Right forelimb (tissue), 1 donor: ENCODE data around the gene RBMS3.
"Not testable (repeated sequence)": the region's sequence is repeated elsewhere in the genome, so short reads cannot be mapped to it uniquely, and the experiment has no call there.

Experiments
- DNase-seq: peaks from one replicate; pipeline ENCODE4 v3.0.0-alpha.2; 2018

RBMS3 gene

DNA sequence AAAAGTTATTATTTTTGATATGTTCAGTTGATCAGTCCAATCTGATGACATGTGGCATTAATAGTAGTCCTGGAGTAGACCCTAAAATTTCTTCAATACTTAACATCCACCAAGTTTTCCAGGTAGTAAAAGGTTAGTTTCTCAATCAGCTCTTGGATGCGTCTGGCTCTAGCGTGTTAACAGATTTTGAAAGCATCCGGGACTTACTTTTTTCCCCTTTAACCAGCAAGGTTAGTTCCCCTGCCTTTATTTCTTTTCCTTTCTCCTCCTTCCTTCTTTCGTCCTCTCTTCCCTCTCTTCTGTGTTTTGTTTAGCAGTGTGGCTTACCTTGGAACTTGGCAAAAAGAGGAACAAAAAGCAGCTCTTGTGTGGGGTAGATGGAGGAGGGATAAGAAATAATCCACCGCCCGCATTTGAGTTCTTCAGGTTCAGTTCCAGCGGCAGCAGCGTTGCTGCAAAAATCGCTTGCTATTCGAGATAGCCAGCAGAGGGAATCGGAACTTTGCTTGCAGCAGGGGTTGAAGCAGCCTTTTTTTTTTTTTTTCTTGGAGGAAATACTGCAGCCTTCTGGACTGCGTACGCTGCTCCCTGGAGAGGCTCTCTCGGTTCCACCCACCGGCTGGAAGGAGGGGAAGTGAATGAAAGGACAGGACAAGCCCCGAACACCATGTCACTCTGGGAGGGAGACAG, at the start of gene RBMS3:
RBMS3 (plus strand) TSS at position 668 of the 690 bp plus-strand sequence.
- DNase-seq = peak; percentile 91

DNA sequence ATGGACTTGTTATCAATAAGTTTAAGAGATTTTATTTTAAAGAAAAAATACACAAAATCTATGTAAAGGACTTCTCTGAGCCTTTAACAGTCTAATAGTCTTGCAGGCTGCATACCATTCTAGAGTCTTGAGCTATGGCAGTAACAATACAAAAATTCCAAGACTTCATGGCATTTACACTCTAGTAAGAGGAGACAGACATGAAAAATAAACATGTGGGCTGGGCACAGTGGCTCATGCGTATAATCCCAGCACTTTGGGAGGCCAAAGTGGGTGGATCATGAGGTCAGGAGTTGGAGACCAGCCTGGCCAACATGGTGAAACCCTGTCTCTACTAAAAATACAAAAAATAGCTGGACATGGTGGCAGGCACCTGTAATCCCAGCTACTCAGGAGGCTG, 47.7 kb upstream of the RBMS3 start:
- DNase-seq = not testable (repeated sequence)

DNA sequence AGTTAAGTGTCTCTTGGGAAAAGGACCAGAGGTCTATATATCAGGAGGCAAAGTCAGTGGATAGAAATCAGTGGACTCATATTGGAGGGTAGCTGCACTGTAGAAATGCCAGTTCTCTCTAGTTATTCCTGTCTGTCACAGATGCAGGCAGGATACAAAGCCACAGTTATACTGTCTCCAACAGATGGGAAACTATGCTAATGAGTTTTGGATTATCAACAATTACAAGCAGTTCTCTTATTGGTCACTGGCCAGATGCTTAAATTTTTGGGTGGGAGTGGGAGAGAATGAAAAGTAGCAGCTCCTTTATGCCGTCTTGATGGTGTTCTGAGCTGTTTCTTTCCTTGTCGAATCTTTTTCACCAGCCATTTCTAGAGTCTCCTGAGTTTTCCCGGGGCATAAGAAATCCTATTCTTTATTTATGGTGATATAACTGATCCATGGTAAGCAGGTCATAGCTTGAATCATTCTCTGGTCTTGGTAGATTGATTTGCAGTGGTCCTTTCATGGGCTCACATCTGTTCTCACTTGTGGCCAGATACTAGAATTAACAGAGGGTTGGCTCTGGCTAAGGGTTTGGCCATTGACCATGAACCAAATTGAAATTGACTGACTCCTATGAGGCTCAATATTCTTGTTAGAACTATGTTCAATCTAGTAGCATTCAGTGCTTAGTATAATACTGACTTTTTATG, 44.6 kb upstream of the RBMS3 start:
- no peak for DNase-seq

DNA sequence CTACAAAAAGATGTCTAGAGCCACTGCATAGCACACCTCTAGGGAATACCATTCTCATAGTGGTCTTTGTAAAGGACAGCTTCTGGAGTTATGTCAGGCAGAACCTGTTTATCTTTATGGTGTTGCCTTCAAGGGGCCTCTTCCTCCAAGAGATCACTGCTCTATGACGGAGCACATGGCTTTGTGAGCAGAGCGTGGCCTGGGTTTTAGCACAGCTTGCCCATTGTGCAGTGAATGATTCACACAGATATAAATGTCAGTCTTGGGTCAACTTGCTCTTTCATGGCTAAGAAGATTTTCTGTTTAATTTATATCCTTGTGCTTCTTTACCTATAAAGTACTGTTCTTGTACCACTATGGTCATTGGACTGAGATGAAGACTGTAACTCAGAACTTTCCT, 41.5 kb upstream of the RBMS3 start:
- DNase-seq = no peak

DNA sequence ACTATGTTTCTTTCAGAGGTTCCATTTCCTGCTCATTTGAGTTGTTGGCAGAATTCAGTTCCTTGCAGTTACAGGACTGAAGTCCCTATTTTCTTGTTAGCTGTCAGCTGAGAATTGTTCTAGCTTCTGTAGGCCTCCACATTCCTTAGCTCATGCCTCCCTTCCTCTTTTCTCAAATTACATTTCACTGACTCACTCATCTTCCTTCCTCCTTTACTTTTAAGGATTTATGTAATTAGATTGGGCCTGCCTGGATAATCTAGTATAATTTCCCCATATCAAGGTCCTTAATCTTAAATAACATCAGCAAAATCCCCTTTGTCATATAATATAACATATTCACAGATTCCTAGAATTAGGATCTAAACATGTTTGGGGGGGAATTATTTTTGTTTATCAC, 40.6 kb upstream of the RBMS3 start:
- DNase-seq = no peak

DNA sequence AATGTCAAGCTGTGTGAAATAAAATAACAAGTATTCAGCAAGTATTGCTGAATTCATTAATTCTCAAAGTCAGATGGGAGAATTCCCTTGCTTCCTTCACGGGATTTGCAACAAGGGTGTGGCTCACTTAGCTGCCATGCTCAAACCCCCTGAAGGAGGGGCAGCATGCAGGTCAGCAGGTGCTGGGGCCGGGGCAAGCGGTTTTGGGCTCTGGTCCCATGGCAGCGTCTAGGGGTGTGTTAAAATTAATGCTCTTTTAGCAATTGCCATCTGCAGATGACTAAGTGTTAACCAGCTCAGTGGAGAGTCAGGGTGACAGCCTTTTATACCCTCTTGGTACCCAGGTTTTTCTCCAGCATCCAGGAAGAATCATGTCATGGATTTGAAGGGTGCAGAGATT, 40.0 kb upstream of the RBMS3 start:
- DNase-seq = no peak

DNA sequence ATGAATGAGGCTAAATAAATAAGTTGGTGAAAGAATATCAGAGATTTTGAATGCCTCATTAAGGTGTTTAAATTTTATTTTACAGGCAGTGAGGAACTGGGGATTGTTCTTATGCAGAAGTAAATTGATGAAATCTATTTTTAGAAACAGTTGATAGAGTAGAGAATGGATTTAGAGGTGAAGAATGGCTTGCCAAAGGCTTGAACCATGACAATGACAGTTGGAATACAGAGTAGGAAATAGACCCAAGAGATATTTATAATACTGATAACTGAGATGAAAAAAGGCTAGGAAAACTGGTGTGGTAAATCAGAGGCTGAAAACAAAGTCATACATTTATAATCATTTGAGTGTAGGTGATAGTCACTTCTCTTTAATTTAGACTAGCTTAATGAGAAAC, 39.0 kb upstream of the RBMS3 start:
- DNase-seq = no peak

DNA sequence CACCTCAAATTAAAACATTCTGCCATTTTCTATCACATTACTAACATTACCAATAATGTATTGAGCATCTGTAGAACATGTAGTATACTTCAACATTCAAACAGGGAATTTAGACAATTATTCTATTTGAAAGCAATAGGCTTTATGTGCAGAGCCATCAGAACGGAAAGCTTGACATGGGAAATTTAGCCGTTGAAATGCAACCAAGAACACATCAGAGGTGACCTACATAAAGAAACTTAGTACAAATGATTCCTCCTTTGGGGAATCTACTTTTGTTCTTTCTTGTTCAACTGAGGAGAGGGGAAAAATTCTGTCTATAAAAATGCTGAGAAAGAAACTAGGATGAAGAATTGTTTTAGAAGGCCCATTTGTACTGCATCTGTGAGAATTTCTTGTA, 38.6 kb upstream of the RBMS3 start:
- DNase-seq = no peak

DNA sequence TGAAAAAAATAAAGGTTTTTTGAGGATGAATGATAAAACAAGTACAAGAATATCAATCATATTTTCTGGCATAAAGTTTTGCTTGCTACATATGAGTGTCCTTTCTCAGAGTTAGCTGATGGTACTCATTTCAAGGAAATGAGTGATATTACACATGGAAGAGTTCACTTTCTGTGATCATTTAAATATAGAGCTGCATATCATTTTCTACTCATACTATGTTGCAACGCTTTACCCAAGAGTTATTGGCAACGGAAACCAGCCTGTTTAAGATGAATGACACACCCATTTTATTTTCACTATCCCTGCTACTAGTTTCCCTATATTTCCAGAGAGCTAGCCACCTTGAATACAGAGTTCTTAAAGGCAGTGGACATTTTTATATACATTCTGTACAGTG, 35.4 kb upstream of the RBMS3 start:
- no peak for DNase-seq

DNA sequence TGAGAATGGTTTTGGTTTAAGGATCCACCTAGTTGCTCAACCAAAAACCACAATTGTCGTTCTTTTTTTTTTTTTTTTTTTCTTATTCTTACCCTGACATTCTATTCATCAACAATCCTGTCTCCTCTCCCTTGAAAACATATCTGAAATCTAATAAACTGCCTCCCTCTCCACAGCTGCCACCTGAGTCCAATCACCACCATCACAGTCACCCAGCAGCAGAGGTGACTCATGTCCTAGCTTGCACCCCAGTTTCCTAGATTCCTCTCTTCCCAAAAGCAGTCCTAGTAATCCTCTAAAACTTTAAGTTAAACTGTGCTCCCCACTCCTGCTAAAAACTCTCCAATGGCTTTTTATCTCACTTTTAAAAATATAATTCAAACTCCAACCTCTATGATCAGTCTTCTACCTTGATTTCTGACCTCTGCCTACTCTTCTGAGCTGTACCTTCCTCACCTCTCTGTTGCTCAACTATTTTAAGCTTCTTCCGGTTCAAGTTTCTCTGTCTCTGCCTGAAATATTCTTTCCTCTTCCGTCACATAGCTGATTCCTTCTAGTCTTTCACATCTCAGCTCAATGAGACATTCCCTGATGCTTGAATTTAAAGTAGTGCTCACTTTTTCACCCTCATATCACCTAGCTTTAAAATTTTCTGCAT, 33.7 kb upstream of the RBMS3 start:
- DNase-seq = no peak

DNA sequence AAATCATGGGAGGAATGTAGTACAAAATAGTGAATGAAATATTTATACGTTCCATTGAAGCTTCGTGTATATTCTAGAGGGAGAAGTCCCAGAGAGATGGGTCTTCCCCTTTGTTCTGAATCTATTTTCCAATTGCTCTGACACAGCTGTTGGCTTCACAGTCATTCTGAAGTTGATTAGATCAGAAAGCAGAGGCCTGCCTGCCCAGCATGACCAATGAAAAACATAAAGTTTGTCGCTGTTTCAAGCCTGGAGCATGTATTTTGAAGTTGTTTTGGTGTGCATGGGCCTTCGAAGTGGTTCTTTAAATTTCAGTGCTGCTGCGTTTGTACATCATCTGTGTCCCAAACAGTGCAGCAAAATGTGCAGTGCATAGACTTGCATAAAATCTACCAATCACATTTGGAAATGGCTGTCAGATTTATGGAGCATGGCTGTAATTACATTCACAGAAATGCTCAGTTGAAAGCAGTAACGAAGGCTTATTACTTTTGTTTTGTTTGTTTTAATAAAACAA, 31.0 kb upstream of the RBMS3 start:
- no peak for DNase-seq

DNA sequence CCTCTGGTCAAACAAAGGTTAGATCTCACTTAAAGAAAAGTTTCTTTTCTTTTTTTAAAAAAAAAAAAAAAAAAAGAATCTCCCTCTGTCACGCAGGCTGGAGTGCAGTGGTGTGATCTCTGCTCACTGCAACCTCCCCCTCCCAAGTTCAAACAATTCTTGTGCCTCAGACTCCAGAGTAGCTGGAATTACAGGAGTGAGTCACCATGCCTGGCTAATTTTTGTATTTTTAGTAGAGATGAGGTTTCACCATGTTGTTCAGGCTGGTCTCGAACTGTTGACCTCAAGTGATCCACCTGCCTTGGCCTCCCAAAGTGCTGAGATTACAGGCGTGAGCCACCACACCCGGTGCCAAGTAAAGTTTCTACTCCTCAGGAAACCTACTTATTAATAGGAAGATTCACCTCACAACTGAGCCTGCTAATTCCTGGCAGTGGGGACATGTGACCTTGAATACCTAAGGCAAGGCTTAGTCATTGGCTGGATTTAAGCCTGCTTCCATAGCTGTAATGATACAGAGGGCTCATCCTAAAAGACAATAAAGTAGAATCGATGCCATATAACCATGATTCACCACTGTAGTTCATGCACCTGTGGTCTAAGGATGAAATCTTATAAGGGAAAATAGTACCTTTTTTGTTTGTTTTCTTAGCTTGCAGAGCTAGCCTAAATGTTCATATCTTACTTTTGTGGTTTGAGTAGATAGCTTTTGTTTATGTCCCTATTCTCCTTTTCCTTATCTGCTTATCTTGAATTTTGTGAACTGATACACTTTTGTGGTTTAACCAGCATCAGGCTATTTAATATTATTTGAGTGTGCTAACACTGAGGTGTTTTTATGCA, 24.8 kb upstream of the RBMS3 start:
- DNase-seq = no peak

DNA sequence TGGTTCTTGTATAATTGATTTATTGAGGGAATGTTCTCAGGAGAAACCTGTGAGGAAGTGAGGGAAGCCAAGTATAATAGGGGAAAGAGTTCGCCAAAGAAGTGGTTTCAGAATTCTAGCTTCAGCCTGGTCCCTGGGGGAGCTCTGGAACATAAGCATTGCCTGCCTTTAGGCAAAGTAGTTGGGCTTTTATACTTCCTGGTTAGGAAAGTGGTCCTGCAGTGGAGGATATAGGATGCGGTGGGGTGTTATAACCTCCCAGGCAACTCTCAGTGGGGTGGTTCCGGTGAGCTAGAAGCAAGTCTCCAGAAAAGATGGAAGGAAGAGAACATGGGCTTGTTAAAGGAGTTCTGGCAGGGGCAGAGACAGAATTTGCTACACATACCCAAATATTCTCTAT, 22.7 kb upstream of the RBMS3 start:
- no peak for DNase-seq

DNA sequence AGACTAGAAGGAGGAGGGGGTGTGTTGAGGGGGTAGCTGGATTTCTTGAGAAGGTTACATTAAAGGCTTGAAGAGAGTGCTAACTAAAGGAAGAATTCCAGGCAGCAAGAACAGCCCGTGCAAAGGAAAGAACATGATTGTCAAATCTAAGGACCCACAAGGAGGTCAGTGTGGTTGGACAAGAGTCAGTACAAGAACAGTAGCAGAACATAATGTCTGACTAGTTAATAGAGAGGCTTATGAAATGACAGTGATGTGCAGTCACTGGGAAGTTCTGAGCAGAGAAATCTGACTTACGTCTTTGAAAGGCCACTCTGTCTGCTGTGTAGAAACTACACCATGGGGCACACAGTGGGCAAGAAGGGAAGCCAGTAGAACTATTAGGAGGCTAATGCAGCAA, 19.8 kb upstream of the RBMS3 start:
- no peak for DNase-seq

DNA sequence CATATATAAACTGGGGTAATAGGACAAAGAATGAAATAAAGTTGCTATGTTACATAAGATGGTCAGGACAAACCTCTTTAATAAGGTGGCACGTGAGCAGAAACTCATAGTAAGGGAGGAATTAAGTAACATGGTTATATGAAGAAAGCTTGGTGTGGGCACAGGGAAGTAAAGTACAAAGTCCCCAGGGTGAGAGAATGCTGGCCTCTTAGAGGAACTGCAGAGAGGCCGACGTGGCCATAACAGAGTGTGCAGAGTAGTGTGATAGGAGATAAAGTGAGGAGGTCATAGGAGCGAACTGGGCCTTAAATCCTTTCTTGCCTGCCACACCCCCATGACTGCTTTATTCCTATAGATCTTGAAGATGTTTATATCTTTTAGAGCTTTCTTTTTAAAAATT, 17.4 kb upstream of the RBMS3 start:
- DNase-seq = no peak

DNA sequence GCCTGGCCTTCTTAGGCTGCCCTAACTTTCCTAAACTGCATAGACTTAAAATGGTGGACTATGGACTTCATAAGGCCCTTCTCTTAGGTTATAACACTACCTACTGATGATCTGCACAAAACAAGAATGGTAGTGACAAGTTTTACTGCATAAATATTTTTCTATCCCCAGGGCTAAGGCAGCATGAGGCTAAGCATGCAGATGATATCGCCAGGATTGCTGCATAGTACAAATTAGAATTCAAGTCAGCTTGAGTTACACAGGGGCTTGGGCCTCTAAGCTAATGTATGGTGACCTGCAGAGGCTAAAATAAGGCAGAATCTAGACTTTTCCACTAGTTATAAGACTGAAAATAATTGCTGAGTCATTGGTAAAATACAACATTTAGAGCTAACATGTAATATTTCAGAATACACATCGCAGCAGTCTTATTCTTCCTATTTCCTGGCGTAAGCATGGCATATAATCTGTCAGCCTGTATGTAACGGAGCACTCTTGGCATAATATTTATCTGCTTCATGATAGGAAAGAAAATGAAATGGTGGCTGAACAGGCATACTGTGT, 15.3 kb upstream of the RBMS3 start:
- DNase-seq = no peak

DNA sequence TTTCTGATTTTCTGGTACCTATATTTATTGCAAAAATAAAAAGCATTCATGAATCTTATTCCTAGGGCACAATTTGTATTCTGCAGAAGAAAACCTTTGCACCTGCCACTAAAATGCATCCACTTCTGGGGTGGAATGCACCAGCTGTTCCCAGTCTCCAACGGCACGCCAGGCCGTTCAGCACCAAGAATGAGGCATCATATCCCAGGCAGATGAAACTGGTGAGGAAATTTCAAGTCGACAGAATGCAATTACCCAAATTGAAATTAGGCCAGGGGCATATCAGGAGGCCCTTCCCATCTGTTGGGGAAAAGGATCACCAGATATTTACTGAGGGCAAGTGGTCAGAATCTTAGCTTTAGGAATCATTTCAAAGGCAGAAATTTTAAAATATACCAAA, 13.6 kb upstream of the RBMS3 start:
- DNase-seq = no peak

DNA sequence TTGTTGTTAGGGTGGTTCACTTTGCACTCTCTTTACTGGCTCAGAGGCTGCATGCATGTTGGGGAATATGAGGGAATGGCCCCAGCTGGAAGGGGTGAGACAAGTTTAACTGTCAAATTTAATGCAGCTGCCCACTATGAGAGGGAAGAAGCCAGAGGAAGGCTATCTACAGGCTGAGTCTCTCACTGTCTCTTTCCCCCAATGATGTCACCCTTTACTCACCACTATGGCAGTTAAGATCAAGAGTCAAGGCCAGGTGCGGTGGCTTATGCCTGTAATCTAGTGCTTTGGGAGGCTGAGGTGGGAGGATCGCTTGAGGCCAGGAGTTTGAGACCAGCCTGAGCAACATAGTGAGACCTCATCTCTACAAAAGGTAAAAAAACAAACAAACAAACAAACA, 12.2 kb upstream of the RBMS3 start:
- no peak for DNase-seq

DNA sequence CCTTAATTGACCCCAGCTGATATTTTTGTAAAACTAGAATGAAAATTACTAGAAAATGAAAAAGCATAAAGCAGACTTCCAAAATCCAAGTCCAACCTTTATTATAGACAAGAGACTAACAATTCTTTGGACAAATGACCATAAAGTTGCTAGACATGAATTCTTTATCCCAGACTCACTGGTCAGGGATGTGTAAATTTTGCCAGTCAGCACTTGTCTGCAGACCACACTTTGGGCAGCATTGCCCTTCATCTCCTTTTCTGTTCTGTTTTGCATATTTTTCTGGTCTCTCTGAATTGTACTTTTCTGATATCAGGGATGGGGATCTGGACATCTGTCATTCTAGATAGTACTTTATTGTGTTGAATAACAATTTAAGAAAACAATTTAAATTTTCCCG, 10.1 kb upstream of the RBMS3 start:
- no peak for DNase-seq

DNA sequence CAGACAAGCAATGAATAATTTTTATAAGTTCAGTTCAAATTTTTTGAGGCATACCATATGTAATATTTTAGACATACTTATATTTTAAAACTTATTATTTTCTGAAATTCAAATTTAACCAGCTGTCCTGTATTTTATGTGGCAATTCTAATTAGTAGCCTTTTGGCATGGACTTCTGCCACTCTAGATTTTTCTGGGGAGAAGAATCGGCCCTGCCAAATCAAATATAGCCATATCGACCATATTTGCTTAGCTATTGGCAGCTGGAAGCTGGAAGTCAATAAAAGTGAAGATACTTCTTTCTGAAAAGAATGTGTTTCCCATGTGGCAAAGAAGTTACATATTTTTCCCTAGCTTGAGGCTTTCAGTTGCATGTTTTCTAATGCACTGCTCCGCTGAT, 9.4 kb upstream of the RBMS3 start:
- no peak for DNase-seq

DNA sequence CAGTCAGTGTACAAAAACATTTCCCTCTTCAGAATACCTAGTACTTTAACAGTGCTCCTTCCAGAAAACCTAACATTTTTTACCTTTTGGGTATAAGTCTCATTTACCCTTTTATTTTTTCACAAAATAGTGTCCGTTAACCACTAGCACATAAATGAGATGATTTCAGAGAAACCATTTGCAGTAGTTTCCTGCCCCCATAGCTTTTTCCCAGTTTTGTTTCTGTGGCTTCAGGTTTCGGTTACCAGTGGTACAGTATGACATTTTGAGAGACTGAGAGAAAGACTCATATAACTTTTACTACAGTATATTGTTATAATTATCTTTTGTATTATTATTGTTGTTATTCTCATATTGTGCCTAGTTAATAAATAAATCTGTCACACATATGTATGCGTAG, 6.2 kb upstream of the RBMS3 start:
- DNase-seq = no peak

DNA sequence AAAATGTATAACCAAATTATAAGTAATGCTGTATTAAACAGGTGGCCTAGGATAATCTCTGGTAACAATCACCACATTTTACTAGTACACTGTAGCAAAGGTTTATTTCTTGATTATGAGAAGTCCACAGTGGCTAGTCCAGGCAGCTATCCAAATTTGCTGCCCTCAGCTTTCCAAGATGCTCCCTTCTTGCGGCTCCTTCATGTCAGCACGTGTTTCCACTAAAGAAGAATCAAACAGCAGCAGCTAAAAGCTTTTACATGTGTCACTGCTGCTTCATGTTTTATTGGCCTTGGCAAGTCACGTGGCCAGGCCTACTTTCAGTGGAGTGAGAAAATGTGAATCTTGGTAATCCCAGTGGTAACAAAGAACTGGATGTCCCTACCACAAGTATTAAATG, 5.6 kb upstream of the RBMS3 start:
- DNase-seq = peak; percentile 55

DNA sequence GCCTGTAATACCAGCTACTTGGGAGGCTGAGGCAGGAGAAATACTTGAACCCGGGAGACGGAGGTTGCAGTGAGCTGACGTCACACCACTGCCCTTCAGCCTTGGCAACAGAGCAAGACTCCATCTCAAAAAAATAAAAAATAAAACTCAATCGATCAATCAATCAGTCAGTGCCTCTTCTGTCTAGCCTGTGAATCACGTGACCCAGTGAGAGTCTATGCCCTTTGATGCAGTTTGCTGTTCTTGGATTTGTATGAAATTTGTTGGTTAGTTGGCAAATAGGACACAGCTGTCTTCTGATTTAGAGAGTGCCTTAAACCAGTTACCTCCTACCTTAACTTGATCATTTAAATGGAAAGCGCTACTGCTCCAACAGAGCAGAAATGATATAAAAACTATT, 3.6 kb upstream of the RBMS3 start:
- DNase-seq = no peak
